Hepatocyte (in vitro differentiated cells): ENCODE measurements around the gene MAOB. TPM values are rescaled to one million over a fixed set of nuclear protein-coding genes. Genes with fewer than 3 reads are reported as not detected.

Experiments used
- DNase-seq: peaks from one replicate; pipeline ENCODE4 v3.0.0-alpha.2; 2016; ENCODE audit warnings: low spot score
- H2AFZ ChIP-seq: fragments of 200-600 bp; sonication (generic); 2 replicates; pipeline ENCODE4 v1.6.0; 2016; ENCODE audit warnings: antibody characterized with exemption, mild to moderate bottlenecking
- H3K27ac ChIP-seq: fragments of 200-600 bp; sonication (generic); 2 replicates; pipeline ENCODE4 v1.5.1; 2016; ENCODE audit warnings: mild to moderate bottlenecking
- H3K27me3 ChIP-seq: fragments of 200-600 bp; sonication (generic); 2 replicates; pipeline ENCODE4 v1.6.1; 2016
- H3K36me3 ChIP-seq: fragments of 200-600 bp; sonication (generic); replicated peaks from 2 replicates; pipeline ENCODE4 v1.5.1; 2016; ENCODE audit warnings: low read depth; ENCODE audit not compliant: insufficient read depth
- H3K4me1 ChIP-seq: fragments of 200-600 bp; sonication (generic); 2 replicates; pipeline ENCODE4 v1.5.1; 2016; ENCODE audit warnings: mild to moderate bottlenecking, moderate library complexity; ENCODE audit not compliant: insufficient read depth
- H3K4me2 ChIP-seq: fragments of 200-600 bp; sonication (generic); 2 replicates; pipeline ENCODE4 v1.6.0; 2016
- H3K4me3 ChIP-seq: fragments of 200-600 bp; sonication (generic); 2 replicates; pipeline ENCODE4 v1.5.1; 2016; ENCODE audit warnings: mild to moderate bottlenecking
- H3K79me2 ChIP-seq: fragments of 200-600 bp; sonication (generic); 2 replicates; pipeline ENCODE4 v1.6.0; 2017; ENCODE audit warnings: mild to moderate bottlenecking
- H3K9me2 ChIP-seq: fragments of 200-600 bp; sonication (generic); replicated peaks from 2 replicates; pipeline ENCODE4 v1.6.0; 2017; ENCODE audit warnings: mild to moderate bottlenecking; ENCODE audit not compliant: insufficient read depth
- H3K9me3 ChIP-seq: fragments of 200-600 bp; sonication (generic); 2 replicates; pipeline ENCODE4 v1.5.1; 2016; ENCODE audit warnings: low read depth, mild to moderate bottlenecking
- H4K20me1 ChIP-seq: fragments of 200-600 bp; sonication (generic); 2 replicates; pipeline ENCODE4 v1.6.0; 2016; ENCODE audit warnings: mild to moderate bottlenecking; ENCODE audit not compliant: insufficient read depth, poor library complexity, severe bottlenecking
- EZH2 ChIP-seq: fragments of 200-600 bp; sonication (generic); IDR thresholded peaks from 2 replicates; pipeline ENCODE4 v1.6.1; 2016; ENCODE audit warnings: antibody characterized with exemption, mild to moderate bottlenecking, borderline replicate concordance
- EZH2phosphoT487 ChIP-seq: fragments of 200-600 bp; sonication (generic); IDR thresholded peaks from one replicate; pipeline ENCODE4 v1.6.1; 2018; ENCODE audit warnings: antibody characterized with exemption, mild to moderate bottlenecking, low read depth, moderate library complexity; ENCODE audit not compliant: unreplicated experiment, severe bottlenecking
- WGBS: methylation state at CpG from one replicate; pipeline ENCODE4 v1.1.6; 2016; ENCODE audit warnings: low lambda C conversion rate; ENCODE audit errors: missing lambda C conversion rate; 5-methylcytosine and 5-hydroxymethylcytosine counted together
- polyA plus RNA-seq: library from polyadenylated mRNA; unstranded; fragments of >200 nt; fragmentation: Nextera tagmentation; extraction: Ambion mirVana; gene quantifications from 2 replicates; pipeline ENCODE4 v1.2.1, GENCODE V29; 2016
- total RNA-seq: library from RNA; depleted of rRNA; stranded (reverse); fragments of >200 nt; gene quantifications from 2 replicates; pipeline ENCODE4 v1.2.3, GENCODE V29; 2014
- TF ChIP-seq, protein P1 (sequence below): fragments of 200-600 bp; sonication (generic); IDR thresholded peaks from 2 replicates; pipeline ENCODE4 v1.5.1; 2016; ENCODE audit warnings: antibody characterized with exemption, mild to moderate bottlenecking; ENCODE audit not compliant: poor library complexity

MAOB gene
- total and polyA plus RNA-seq, 2 experiments from 2014 or later, result 47.0 to 80.5 TPM

DNA sequence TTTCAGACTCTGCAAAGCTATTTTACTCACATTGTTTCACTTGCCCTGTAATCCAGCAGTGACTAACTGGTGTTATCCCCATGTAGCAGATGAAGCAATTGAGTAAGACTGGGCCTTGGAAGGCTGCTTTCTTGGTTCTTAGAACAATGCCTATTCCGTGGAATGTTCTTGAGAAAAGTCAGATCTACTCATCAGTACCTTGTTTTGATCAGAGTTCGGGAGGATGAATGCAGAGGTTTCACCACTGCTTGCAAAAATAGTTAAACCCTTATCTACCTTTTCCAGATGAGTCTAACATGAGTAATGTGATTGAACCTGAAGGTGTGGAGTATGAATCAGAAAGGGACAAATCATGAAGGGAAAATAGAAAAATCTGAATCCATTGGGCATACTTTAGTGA is 1.8 kb downstream of the MAOB start:
- H2AFZ ChIP-seq, result no peak overlapping the region
- H3K4me3 ChIP-seq, result no peak overlapping the region
- DNase-seq, result no peak
- H3K9me3 ChIP-seq, result no peaks in the 10 kb centered on the region
- H3K36me3 ChIP-seq, result no peaks in the 10 kb centered on the region
- peak overlapping the region; percentile 77 for H3K4me2 ChIP-seq
- TF ChIP-seq, protein P1, sequence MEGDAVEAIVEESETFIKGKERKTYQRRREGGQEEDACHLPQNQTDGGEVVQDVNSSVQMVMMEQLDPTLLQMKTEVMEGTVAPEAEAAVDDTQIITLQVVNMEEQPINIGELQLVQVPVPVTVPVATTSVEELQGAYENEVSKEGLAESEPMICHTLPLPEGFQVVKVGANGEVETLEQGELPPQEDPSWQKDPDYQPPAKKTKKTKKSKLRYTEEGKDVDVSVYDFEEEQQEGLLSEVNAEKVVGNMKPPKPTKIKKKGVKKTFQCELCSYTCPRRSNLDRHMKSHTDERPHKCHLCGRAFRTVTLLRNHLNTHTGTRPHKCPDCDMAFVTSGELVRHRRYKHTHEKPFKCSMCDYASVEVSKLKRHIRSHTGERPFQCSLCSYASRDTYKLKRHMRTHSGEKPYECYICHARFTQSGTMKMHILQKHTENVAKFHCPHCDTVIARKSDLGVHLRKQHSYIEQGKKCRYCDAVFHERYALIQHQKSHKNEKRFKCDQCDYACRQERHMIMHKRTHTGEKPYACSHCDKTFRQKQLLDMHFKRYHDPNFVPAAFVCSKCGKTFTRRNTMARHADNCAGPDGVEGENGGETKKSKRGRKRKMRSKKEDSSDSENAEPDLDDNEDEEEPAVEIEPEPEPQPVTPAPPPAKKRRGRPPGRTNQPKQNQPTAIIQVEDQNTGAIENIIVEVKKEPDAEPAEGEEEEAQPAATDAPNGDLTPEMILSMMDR, result no peak
- TF ChIP-seq EZH2 (no peak), EZH2phosphoT487 (no peak)
- 58% methylated on average over 2 of the region's 2 CpGs for WGBS
- H3K9me2 ChIP-seq, result no peaks in the 10 kb centered on the region
- no peaks in the 10 kb centered on the region for H4K20me1 ChIP-seq
- H3K79me2 ChIP-seq, result no peaks in the 10 kb centered on the region
- H3K27me3 ChIP-seq, result no peaks in the 10 kb centered on the region
- H3K27ac ChIP-seq, result peak overlapping the region; percentile 52
- H3K4me1 ChIP-seq, result no peaks in the 10 kb centered on the region

DNA sequence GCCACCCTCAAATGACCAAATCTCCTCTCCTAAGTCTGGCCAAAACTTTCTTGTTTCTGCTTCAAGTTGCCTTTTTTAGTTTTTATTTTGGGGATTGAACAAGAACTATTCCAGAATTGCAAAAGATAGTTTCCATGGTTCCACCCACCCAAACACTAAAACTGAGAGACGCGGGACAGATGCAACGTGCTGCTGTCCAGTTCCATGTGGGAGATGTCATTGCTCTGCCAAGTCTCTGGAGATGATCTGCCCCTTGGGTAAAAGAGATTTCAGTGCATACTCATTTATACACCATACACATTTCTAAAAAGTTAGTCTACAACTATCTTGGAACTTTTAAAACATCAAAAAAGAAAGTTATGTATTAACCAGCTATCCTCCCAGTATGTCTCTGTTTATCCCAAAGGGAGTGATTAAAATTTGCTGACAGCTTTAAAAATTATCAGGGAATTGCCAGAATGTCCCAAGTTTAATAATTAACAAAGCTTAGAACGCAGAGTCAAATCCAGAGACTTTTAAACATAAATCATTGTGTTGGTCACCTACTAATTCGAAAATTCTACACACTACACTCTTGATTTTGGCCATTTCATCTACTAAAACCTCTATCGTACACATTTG is 3.2 kb downstream of the MAOB start:
- TF ChIP-seq EZH2phosphoT487 (no peak), EZH2 (no peak)
- TF ChIP-seq, protein P1, result no peak
- no peaks in the 10 kb centered on the region for H3K36me3 ChIP-seq
- H3K27ac ChIP-seq, result peak overlapping the region; percentile 52
- H3K9me2 ChIP-seq, result no peaks in the 10 kb centered on the region
- no peak overlapping the region for H3K4me3 ChIP-seq
- H2AFZ ChIP-seq, result no peak overlapping the region
- H3K9me3 ChIP-seq, result no peaks in the 10 kb centered on the region
- no peaks in the 10 kb centered on the region for H3K4me1 ChIP-seq
- WGBS, result 57% methylated on average over 6 of the region's 6 CpGs
- H3K27me3 ChIP-seq, result no peaks in the 10 kb centered on the region
- DNase-seq, result no peak
- no peaks in the 10 kb centered on the region for H4K20me1 ChIP-seq
- peak overlapping the region; percentile 77 for H3K4me2 ChIP-seq
- no peaks in the 10 kb centered on the region for H3K79me2 ChIP-seq

GRCh38 chrX:43876680-43877079 is 5.6 kb downstream of the MAOB start:
- H3K27ac ChIP-seq, result no peak overlapping the region
- H3K9me3 ChIP-seq, result no peaks in the 10 kb centered on the region
- no peaks in the 10 kb centered on the region for H3K9me2 ChIP-seq
- no peak for DNase-seq
- 95% methylated on average over 3 of the region's 3 CpGs for WGBS
- no peak overlapping the region for H3K4me3 ChIP-seq
- no peak overlapping the region for H2AFZ ChIP-seq
- no peak overlapping the region for H3K4me2 ChIP-seq
- H3K27me3 ChIP-seq, result no peaks in the 10 kb centered on the region
- no peaks in the 10 kb centered on the region for H3K36me3 ChIP-seq
- no peaks in the 10 kb centered on the region for H4K20me1 ChIP-seq
- TF ChIP-seq EZH2phosphoT487 (no peak), EZH2 (no peak)
- TF ChIP-seq, protein P1, result no peak
- H3K79me2 ChIP-seq, result no peaks in the 10 kb centered on the region
- H3K4me1 ChIP-seq, result no peaks in the 10 kb centered on the region
